Activated CD8-positive, alpha-beta T cell treated with anti-CD3 and anti-CD28 coated beads, Interleukin-2, amount 10 ng/mL, durations not matched to agents 7 days and 5 days (primary cell): ENCODE data around the gene RBMY1E. TPM values are rescaled to one million over a fixed set of nuclear protein-coding genes. Genes with fewer than 3 reads are reported as not detected.
"Not testable (repeated sequence)": the region's sequence is repeated elsewhere in the genome, so short reads cannot be mapped to it uniquely, and the experiment has no call there.

Experiments used
- ATAC-seq: fragments of 150-1000 bp; cut with Tn5 transposase; one replicate; pipeline ENCODE4 v1.10.0; 2021; ENCODE audit warnings: moderate library complexity
- CTCF ChIA-PET: fragments of 350-600 bp; sonication (Branson Sonifier 250); formaldehyde crosslinking; loops from one replicate; lab custom pipeline; 2021; ENCODE audit warnings: antibody characterized with exemption; lab: Charles Lee
- POLR2A ChIA-PET: fragments of 350-600 bp; sonication (Branson Sonifier 250); formaldehyde crosslinking; loops from one replicate; lab custom pipeline; 2021; ENCODE audit warnings: antibody characterized with exemption; lab: Charles Lee
- DNase-seq: peaks from one replicate; pipeline ENCODE4 v3.0.0-alpha.2; 2020
- H3K27ac Mint-ChIP-seq: one replicate; pipeline ENCODE4 v1.8.0; 2021; ENCODE audit warnings: mild to moderate bottlenecking, mixed read lengths
- H3K27me3 Mint-ChIP-seq: one replicate; pipeline ENCODE4 v1.8.0; 2021; ENCODE audit warnings: low read depth, mixed read lengths
- H3K36me3 Mint-ChIP-seq: one replicate; pipeline ENCODE4 v1.8.0; 2021; ENCODE audit warnings: low read depth, mixed read lengths
- H3K4me1 Mint-ChIP-seq: one replicate; pipeline ENCODE4 v1.8.0; 2021; ENCODE audit warnings: low read depth, mixed read lengths
- H3K4me3 Mint-ChIP-seq: one replicate; pipeline ENCODE4 v1.8.0; 2021; ENCODE audit warnings: mild to moderate bottlenecking, mixed read lengths
- H3K9me3 Mint-ChIP-seq: one replicate; pipeline ENCODE4 v1.8.0; 2022; ENCODE audit warnings: mixed read lengths; ENCODE audit not compliant: insufficient read depth
- total RNA-seq, 2 experiments: library from RNA; stranded (reverse); gene quantifications; one replicate each; pipeline ENCODE4 v1.2.3, GENCODE V29; 2021

Gene RBMY1E
- total RNA-seq, result not detected

- POLR2A ChIA-PET, H3K27ac Mint-ChIP-seq, H3K27me3 Mint-ChIP-seq, H3K4me1 Mint-ChIP-seq, DNase-seq, CTCF ChIA-PET, H3K9me3 Mint-ChIP-seq, H3K4me3 Mint-ChIP-seq, ATAC-seq, H3K36me3 Mint-ChIP-seq: not testable (repeated sequence)
Observed at GRCh38 chrY:21917932-21918331, at the start of gene RBMY1E. Gene RBMY1E, minus strand, starts transcription at chrY:21918032. Its CDS starts 1,978 bp downstream, at chrY:21916054.

GRCh38 chrY:21894426-21894825 lies 23.4 kb downstream of the RBMY1E start, which contains the start of gene RBMY1D:
Gene RBMY1D, minus strand, starts transcription at chrY:21894526. Its CDS starts 2,013 bp downstream, at chrY:21892513.
- H3K9me3 Mint-ChIP-seq, H3K27me3 Mint-ChIP-seq, H3K27ac Mint-ChIP-seq, ATAC-seq, POLR2A ChIA-PET, H3K4me1 Mint-ChIP-seq, CTCF ChIA-PET, H3K4me3 Mint-ChIP-seq, DNase-seq, H3K36me3 Mint-ChIP-seq: not testable (repeated sequence)

GRCh38 chrY:21869407-21870076 lies 48.3 kb downstream of the RBMY1E start:
- DNase-seq, POLR2A ChIA-PET, CTCF ChIA-PET, H3K4me1 Mint-ChIP-seq, H3K9me3 Mint-ChIP-seq, H3K36me3 Mint-ChIP-seq, ATAC-seq, H3K4me3 Mint-ChIP-seq, H3K27me3 Mint-ChIP-seq, H3K27ac Mint-ChIP-seq: not testable (repeated sequence)

Other genes with a start within 250 kb of the RBMY1E start
- gene RBMY1D, start 23.5 kb downstream of the RBMY1E start, total RNA-seq, result not detected